ENCODE data around the gene TGFBR2. TPM values are rescaled to one million over a fixed set of nuclear protein-coding genes. Genes with fewer than 3 reads are reported as not detected.

TGFBR2 gene
- total and polyA plus RNA-seq, 2 of the 13 experiments (the other 11 are each of a cell fraction or from before 2014, with no cell fraction given), result 82.2 to 187 TPM

DNA sequence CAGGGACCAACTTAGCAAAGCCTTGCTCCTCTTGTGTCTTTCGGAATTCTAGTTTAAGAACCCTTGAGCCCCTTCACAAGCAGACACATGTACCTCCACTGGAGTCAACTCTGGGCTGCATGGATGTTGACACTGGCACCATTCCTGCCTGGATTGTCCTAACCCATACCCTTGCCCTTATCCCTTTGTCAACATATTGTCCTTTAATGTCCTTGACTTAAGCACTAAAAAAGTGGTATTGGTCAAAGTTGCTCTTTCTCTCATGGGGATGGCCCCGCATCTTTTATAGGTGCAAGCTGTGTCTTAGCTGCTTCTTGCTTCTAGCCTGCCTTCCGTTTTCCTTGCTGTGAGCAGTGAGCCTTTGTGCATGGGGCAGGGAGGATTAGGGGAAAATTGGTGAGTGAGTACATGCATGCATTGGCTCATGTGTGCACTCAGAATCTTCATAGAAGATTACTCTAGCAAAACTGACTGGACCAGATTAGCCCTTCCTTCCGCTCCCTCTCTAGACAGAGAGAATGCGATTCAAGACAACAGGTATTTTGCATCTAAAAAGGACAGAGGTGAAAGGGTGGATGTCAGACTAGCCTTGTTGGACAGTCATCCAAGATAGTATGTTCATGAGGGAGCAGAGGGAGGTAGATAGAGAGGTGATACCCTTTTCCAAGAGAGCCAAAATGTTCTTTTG is 42.4 kb downstream of the TGFBR2 start (continued):
- TF ChIP-seq FOXA1 (IDR thresholded peaks at IDR 0.05) (no peak), FOXA1 (CRISPR knock-in tag; IDR thresholded peaks at IDR 0.05) (peak; percentile 86), POGZ (CRISPR knock-in tag; IDR thresholded peaks at IDR 0.05) (peak; percentile 66), ZNF644 (CRISPR knock-in tag; IDR thresholded peaks at IDR 0.05; ENCODE audit: low read depth) (peak; percentile 71), KDM5B (CRISPR knock-in tag; IDR thresholded peaks at IDR 0.05; ENCODE audit: borderline replicate concordance) (no peak), ZNF703 (CRISPR knock-in tag; IDR thresholded peaks at IDR 0.05; ENCODE audit: borderline replicate concordance) (no peak), MIER3 (CRISPR knock-in tag; IDR thresholded peaks at IDR 0.05; ENCODE audit: borderline replicate concordance) (0 out of 2 replicates have a peak, but pooled peaks have one; percentile 38), PAF1 (CRISPR knock-in tag; IDR thresholded peaks at IDR 0.05) (peak; percentile 32; the same call in 1 of the 2 replicates), SP5 (CRISPR knock-in tag; IDR thresholded peaks at IDR 0.05; ENCODE audit: borderline replicate concordance, low read depth) (no peak), NR2F6 (IDR thresholded peaks at IDR 0.05) (peak; percentile 53), NR2F6 (CRISPR knock-in tag; IDR thresholded peaks at IDR 0.05) (peak; percentile 76), ZBTB7B (CRISPR knock-in tag; IDR thresholded peaks at IDR 0.05) (no peak), GZF1 (CRISPR knock-in tag; IDR thresholded peaks at IDR 0.05) (no peak), ZNF296 (CRISPR knock-in tag; conservative IDR thresholded peaks at IDR 0.05) (no peak)
- TF ChIP-seq, protein P1, sequence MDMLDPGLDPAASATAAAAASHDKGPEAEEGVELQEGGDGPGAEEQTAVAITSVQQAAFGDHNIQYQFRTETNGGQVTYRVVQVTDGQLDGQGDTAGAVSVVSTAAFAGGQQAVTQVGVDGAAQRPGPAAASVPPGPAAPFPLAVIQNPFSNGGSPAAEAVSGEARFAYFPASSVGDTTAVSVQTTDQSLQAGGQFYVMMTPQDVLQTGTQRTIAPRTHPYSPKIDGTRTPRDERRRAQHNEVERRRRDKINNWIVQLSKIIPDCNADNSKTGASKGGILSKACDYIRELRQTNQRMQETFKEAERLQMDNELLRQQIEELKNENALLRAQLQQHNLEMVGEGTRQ (IDR thresholded peaks at IDR 0.05; ENCODE audit: low read depth, low read length), result no peak
- TF ChIP-seq, protein P1 (CRISPR knock-in tag; IDR thresholded peaks at IDR 0.05; ENCODE audit: borderline replicate concordance), result no peak
- TF ChIP-seq, protein P2, sequence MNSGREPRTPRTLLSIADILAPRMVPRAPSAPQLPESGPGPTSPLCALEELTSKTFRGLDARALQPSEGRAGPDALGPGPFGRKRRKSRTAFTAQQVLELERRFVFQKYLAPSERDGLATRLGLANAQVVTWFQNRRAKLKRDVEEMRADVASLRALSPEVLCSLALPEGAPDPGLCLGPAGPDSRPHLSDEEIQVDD (CRISPR knock-in tag; IDR thresholded peaks at IDR 0.05; ENCODE audit: borderline replicate concordance), result no peak
- TF ChIP-seq, protein P3, sequence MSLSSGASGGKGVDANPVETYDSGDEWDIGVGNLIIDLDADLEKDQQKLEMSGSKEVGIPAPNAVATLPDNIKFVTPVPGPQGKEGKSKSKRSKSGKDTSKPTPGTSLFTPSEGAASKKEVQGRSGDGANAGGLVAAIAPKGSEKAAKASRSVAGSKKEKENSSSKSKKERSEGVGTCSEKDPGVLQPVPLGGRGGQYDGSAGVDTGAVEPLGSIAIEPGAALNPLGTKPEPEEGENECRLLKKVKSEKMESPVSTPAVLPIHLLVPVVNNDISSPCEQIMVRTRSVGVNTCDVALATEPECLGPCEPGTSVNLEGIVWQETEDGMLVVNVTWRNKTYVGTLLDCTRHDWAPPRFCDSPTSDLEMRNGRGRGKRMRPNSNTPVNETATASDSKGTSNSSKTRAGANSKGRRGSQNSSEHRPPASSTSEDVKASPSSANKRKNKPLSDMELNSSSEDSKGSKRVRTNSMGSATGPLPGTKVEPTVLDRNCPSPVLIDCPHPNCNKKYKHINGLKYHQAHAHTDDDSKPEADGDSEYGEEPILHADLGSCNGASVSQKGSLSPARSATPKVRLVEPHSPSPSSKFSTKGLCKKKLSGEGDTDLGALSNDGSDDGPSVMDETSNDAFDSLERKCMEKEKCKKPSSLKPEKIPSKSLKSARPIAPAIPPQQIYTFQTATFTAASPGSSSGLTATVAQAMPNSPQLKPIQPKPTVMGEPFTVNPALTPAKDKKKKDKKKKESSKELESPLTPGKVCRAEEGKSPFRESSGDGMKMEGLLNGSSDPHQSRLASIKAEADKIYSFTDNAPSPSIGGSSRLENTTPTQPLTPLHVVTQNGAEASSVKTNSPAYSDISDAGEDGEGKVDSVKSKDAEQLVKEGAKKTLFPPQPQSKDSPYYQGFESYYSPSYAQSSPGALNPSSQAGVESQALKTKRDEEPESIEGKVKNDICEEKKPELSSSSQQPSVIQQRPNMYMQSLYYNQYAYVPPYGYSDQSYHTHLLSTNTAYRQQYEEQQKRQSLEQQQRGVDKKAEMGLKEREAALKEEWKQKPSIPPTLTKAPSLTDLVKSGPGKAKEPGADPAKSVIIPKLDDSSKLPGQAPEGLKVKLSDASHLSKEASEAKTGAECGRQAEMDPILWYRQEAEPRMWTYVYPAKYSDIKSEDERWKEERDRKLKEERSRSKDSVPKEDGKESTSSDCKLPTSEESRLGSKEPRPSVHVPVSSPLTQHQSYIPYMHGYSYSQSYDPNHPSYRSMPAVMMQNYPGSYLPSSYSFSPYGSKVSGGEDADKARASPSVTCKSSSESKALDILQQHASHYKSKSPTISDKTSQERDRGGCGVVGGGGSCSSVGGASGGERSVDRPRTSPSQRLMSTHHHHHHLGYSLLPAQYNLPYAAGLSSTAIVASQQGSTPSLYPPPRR (CRISPR knock-in tag; IDR thresholded peaks at IDR 0.05; ENCODE audit: borderline replicate concordance), result peak; percentile 83
- TF ChIP-seq, protein P4, sequence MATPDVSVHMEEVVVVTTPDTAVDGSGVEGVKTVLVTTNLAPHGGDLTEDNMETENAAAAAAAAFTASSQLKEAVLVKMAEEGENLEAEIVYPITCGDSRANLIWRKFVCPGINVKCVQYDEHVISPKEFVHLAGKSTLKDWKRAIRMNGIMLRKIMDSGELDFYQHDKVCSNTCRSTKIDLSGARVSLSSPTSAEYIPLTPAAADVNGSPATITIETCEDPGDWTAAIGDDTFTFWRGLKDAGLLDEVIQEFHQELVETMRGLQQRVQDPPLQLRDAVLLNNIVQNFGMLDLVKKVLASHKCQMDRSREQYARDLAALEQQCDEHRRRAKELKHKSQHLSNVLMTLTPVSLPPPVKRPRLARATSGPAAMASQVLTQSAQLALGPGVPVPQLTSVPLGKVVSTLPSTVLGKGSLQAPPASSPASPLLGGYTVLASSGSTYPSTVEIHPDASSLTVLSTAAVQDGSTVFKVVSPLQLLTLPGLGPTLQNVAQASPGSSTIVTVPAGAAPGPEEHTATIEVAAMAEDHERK (CRISPR knock-in tag; IDR thresholded peaks at IDR 0.05; ENCODE audit: low read depth), result no peak

Data from HepG2 (cell line).